EH (cell line): Measurements from ENCODE around the gene ARID4B.
"Not testable (repeated sequence)": the region's sequence is repeated elsewhere in the genome, so short reads cannot be mapped to it uniquely, and the experiment has no call there.

Source experiments
- DNase-seq: peaks from one replicate; pipeline ENCODE4 v3.0.0-alpha.2; 2015; ENCODE audit warnings: low read depth

The ARID4B gene

DNA sequence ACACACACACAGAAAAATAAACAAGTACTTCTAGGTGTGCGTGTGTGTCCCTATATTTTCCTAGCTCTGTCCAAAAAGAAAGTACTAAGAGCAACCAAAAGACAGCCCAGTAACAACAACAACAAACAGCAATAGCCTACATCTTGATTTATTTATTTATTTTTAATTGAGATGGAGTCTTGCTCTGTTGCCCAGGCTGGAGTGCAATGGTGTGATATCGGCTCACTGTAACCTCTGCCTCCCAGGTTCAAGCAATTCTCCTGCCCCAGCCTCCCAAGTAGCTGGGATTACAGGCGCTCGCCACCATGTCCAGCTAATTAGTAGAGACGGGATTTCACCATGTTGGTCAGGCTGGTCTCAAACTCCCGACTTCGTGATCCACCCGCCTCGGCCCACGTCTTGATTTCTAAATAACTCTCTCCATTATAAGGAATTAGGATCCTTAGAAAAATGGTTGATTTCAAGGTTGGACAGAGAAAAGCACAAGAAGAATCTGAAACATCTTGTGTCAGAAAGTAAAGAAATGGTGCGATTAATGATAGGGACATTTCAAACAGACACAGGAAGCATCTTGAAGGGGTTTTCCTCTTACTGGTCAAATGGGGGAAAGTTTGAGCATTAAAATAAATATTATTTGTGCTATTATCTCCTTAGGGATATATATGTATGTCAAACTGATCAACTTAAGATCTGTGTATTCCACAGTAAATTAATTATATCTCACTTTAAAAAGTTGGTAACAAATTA is 59.4 kb downstream of the ARID4B start:
- no peak for DNase-seq

DNA sequence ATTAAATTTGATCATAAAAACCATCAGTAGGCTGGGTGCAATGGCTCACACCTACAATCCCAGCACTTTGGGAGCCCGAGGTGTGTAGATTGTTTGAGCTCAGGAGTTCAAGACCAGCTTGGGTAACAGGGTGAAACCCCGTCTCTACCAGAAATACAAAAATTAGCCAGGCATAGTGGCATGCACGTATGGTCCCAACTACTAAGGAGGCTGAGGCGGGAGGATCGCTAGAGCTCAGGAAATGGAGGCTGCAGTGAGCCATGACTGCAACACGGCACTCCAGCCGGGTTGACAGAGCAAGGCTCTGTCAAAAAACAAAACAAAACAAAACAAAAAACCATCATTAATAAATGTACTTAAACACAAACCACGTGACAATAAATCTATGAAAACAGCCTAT is 61.0 kb downstream of the ARID4B start:
- no peak for DNase-seq

DNA sequence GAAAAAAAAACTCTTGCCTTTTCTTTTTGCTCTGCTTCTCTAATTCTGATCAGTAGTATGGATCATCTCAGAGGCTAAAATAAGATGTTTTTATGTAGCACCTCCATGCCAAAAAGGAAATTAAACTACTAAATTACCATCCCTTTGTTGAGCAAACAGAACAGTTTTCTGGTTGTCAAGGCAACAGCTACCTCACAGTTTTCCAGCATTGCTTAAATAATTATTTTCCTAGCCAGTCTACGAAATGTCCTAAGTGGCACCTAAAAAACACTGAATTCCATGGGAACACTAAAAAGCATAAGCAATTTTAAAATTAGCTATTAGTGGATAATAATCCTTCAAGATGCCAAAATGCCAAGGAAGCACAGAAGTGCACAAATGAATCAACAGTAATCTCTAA is 61.7 kb downstream of the ARID4B start:
- DNase-seq = peak; percentile 29

- peak; percentile 44 for DNase-seq
Observed at GRCh38 chr1:235265900-235266299, 62.1 kb downstream of the ARID4B start.

DNA sequence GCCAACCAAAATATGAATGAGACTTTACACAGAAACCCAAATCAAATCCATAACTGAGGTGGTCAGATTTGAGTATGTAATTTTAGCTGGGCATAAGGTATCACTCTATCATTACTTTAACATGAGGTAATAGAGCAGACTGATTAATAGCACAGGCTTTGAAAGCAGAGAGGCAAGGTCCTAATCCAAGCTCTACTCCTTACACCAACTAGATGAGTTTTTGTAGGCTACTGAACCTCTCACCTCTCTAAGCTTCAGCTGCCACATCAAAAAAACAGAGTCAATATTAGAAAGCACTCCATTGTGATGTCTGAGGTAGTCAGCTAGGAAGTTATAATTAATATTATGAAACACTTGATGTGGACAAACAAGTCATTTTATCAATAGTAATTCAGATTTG is 63.7 kb downstream of the ARID4B start:
- no peak for DNase-seq

DNA sequence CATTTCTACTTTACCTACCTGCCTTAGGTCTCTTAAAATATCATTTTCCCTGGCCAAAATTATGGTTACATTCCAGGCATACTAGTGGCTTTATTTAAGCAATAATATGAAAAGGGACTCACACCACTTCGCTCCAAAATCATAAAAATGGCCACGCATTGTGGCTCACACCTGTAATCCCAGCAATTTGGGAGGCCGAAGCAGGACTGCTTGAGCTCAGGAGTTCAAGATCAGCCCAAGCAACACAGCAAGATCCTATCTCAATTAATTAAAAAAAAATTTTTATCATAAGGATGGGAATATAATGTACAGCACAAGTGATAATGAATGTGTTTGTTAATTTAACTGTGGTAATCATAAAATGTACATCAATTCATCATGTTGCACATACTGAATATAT is 65.4 kb downstream of the ARID4B start:
- no peak for DNase-seq

- DNase-seq = no peak
Observed at GRCh38 chr1:235261243-235261642, 66.7 kb downstream of the ARID4B start.

DNA sequence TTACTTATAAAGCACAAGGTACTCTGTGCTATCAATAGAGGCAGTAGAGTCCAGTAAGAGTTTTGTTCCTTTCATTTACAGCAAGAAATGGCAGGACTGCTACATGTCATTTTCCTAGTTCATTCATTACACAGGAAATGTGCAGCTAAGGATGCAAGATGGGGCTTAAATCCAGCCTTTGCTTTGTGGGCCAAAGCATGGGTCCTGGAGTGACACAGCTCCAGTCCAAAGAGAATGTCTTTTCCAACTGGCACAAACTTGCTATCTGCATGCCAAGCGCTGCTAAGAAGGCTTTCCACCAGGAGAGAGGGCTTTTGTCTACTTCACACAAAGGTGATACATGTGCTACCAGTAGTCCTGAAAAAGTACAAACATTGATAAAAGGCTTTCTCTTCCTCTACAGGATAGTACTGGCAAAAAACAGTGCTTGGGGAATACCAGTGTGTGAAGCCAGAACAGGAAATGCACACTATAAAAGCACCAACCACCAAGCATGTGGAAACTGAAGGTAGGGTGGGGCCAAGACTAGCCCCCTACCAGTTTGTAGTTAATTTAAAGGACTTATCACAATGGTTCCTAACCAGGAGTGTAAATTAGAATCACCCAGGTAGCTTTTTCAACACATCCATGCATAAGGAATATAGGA is 68.7 kb downstream of the ARID4B start:
- DNase-seq = no peak

DNA sequence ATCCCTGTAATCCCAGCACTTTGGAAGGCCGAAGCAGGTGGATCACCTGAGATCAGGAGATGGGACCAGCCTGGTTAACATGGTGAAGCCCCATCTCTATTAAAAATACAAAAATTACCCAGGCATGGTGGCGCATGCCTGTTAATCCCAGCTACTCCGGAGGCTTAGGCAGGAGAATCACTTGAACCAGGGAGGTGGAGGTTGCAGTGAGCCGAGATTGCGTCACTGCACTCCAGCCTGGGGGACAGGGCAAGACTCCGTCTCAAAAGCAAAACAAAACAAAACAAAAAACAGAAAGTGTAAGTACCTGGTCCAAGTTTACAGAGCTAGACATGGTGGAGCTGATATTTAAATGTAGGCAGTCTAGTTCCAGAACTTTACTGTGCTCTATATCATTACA is 69.9 kb downstream of the ARID4B start:
- DNase-seq = not testable (repeated sequence)

DNA sequence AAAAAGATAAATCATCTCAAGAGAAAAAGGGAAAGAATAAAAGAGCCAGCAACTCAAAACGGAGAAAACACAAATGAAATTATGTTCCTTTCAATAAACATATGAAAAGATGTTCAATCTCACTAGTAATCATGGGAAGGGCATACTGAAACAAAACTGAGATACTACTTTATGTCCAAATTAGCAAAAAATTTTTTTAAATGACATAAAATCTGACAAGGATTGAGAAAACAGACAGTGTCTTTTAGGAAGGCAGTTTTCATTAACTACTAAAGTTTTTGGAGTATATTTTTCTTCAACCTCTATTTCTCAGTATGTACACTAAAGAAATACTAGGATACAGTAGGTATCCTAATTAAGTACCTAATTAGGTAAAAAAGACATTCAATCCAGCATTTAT is 73.3 kb downstream of the ARID4B start:
- DNase-seq = no peak

- DNase-seq = peak; percentile 83
Observed at GRCh38 chr1:235253219-235253962, 74.6 kb downstream of the ARID4B start.

- no peak for DNase-seq
Observed at GRCh38 chr1:235250430-235250829, 77.5 kb downstream of the ARID4B start.

- DNase-seq = peak; percentile 26
Observed at GRCh38 chr1:235246022-235246948, 81.7 kb downstream of the ARID4B start.

DNA sequence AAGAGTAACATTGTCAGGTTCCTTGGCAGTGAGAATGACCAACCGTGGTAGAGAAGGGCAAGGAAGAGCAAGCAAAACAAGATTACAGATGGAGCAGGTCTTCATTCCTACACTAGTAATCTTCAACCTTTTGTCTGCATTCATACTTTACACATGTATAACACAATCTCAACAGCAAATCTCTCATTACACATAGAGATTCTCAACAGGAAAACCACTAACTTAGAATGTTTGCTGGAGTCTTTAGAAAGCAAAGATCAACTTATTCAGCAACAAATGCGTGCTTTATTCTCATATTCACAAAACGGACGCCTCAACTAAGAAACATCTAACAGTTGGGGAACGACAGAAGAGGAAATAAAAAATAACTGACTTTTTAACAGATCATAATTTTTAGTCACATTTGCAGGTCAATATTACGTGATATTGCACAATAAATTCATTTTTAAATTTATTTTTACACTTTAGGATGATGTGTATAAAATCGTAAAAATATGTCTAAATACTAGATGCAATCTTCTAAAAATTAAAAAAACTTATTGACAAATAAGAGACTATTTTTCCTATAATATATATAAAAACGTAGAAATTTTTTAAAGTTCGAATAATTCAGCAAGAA is 82.9 kb downstream of the ARID4B start:
- no peak for DNase-seq

- no peak for DNase-seq
Observed at GRCh38 chr1:235240960-235241359, 87.0 kb downstream of the ARID4B start.

DNA sequence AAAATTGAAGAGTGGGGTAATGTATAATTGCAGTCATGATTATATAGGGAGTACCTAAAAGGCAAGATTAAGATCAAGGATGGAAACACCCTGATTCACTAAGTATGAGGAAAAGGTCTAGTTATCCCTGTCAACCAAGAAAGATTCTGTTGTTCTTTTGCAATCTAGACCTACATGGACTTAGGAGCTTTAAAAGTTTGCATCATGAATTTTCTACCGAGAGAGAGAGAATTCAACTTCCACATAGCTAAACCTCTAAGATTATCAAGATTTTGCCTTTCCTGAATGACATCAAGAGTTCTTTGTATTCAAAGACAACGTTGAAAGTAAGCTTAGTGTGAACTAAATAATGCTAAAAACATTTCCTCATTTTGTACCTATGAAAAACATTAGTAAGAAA is 88.1 kb downstream of the ARID4B start:
- DNase-seq = no peak

DNA sequence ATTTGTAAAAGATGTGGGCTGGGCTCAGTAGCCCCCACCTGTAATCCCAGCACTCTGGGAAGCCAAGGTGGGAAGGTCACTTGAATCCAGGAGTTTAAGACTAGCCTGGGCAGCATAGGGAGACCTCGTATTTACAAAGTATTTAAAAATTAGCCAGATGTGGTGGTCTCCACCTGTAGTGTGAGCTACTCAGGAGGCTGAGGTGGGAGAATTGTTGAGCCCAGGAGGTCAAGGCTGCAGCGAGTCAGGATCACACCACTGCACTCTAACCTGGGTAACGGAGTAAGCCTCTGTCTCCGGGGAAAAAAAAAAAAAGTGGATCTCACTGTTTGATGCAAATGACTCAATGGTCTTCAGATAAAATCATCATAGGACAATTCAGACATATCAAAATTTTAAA is 89.4 kb downstream of the ARID4B start:
- DNase-seq = no peak

DNA sequence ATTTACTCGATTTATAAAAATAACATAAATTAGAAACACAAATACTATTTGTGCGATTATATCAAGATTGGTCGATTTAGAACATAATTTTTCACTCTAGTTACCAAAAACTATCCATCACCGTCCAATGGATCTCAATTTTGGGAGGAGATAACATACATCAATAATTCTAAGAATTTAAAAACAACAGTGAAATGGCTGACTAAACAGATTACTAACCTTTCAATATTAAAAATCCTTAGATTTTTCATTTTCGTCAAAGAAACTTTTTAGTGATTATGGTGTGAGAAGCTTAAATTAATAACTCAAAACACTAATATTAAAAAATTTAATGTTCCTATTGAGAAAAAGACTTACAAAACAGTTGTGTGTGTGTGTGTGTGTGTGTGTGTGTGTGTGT is 91.9 kb downstream of the ARID4B start:
- no peak for DNase-seq

DNA sequence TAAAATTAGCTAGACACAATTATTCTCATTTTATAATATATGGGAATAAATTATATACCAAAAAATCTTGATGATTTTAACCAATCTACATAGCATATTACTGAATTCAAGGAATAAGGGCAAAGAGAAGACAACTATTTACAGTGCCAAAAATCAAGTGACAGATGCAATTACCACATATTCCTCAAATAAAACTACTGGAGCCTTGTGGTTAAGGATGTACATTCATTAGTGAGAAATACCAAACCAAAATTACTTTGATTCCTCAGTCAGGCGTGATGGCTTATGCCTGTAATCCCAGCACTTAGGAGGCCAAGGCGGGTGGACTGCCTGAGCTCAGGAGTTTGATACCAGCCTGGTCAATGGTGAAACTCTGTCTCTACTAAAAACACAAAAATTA is 98.1 kb downstream of the ARID4B start:
- no peak for DNase-seq

GRCh38 chr1:235227414-235227813 is 100.6 kb downstream of the ARID4B start:
- DNase-seq = no peak

GRCh38 chr1:235226933-235227332 is 101.0 kb downstream of the ARID4B start:
- DNase-seq = no peak

DNA sequence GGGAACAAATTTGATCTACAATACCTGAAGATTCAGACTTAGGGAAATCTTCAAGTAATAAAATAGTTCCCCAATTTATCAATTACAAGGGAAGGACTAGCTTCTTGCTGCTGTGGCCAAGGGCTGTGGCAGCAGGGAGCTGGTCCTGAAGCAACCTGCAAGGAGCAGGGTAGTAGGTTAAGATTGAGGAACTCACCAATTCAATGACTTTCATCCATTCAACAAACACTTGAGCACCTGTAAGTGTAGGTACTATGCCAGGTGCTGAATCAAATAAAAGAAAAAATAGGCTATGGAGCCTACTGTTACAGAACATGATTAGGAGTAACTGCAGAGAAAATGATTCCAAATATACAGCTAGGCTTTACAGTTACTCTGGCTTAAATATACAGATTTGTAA is 102.7 kb downstream of the ARID4B start:
- DNase-seq = no peak
